CD14-positive monocyte (primary cell): ENCODE data around the gene STAT4. TPM values are rescaled to one million over a fixed set of nuclear protein-coding genes. Genes with fewer than 3 reads are reported as not detected.

Experiments
- DNase-seq, 3 donors: peaks; one replicate each; pipeline ENCODE4 v3.0.0-alpha.2; 2011 to 2022
- H2AFZ ChIP-seq: 2 replicates; pipeline ENCODE4 v1.6.0; 2012; ENCODE audit warnings: mild to moderate bottlenecking, low read depth, low read length, inconsistent platforms; ENCODE audit not compliant: insufficient read depth, poor library complexity, severe bottlenecking
- H3K27ac ChIP-seq, 2 donors: 1 replicate in 1 of 2; 2 replicates in 1 of 2; pipeline ENCODE4 v1.5.1; 2012 to 2013; ENCODE audit warnings: low read length in 2 of 2, control low read depth in 1 of 2, inconsistent platforms in 1 of 2, low read depth in 1 of 2, mild to moderate bottlenecking in 1 of 2
- H3K27me3 ChIP-seq, 2 donors: one replicate each; pipeline versions ENCODE4 v1.6.0 to v1.6.1; 2011 to 2013; ENCODE audit warnings: low read length in 2 of 2; ENCODE audit not compliant: control insufficient read depth in 2 of 2, insufficient read depth in 2 of 2
- H3K36me3 ChIP-seq, 2 donors: replicated peaks in 1 of 2; 1 replicate in 1 of 2; 2 replicates in 1 of 2; pipeline versions ENCODE4 v1.5.1 to v1.6.1; 2012 to 2013; ENCODE audit warnings: low read length in 2 of 2, control low read depth in 1 of 2, inconsistent platforms in 1 of 2, mild to moderate bottlenecking in 1 of 2; ENCODE audit not compliant: insufficient read depth in 2 of 2, control insufficient read depth in 1 of 2
- H3K4me1 ChIP-seq, 2 donors: 1 replicate in 1 of 2; 2 replicates in 1 of 2; pipeline versions ENCODE4 v1.5.1 to v1.6.1; 2012 to 2013; ENCODE audit warnings: low read length in 2 of 2, control low read depth in 1 of 2, inconsistent platforms in 1 of 2, mild to moderate bottlenecking in 1 of 2, moderate library complexity in 1 of 2; ENCODE audit not compliant: insufficient read depth in 2 of 2, control insufficient read depth in 1 of 2
- H3K4me2 ChIP-seq: replicated peaks from 2 replicates; pipeline ENCODE3; 2012; ENCODE audit warnings: low read length, moderate library complexity, mild to moderate bottlenecking; ENCODE audit not compliant: poor library complexity, severe bottlenecking; ENCODE audit errors: extremely low read depth
- H3K4me3 ChIP-seq, 3 experiments: fragments of 200-600 bp in 1 of 3; sonication (generic) in 1 of 3; replicated peaks in 1 of 3; 1 replicate in 2 of 3; 2 replicates in 1 of 3; pipeline ENCODE4 v1.5.1; 2011 to 2013; ENCODE audit warnings: low read length in 3 of 3, mild to moderate bottlenecking in 3 of 3, control low read depth in 2 of 3, low read depth in 2 of 3, inconsistent platforms in 1 of 3, moderate library complexity in 1 of 3
- H3K79me2 ChIP-seq: 2 replicates; pipeline ENCODE4 v1.6.0; 2012; ENCODE audit warnings: mild to moderate bottlenecking, control low read depth, inconsistent platforms, low read length, moderate library complexity; ENCODE audit not compliant: insufficient read depth
- H3K9ac ChIP-seq: 2 replicates; pipeline ENCODE4 v1.6.0; 2017; ENCODE audit warnings: low read length, mild to moderate bottlenecking; ENCODE audit not compliant: insufficient read depth, poor library complexity, severe bottlenecking
- H3K9me3 ChIP-seq, 2 donors: replicated peaks in 1 of 2; 1 replicate in 1 of 2; 2 replicates in 1 of 2; pipeline versions ENCODE4 v1.5.1 to v1.6.1; 2012 to 2013; ENCODE audit warnings: low read length in 2 of 2, control low read depth in 1 of 2; ENCODE audit not compliant: control insufficient read depth in 1 of 2, insufficient read depth in 1 of 2
- H4K20me1 ChIP-seq: 2 replicates; pipeline ENCODE4 v1.6.0; 2012; ENCODE audit warnings: mild to moderate bottlenecking, low read length, control low read depth, moderate library complexity; ENCODE audit not compliant: insufficient read depth
- H3K27ac Mint-ChIP-seq, 7 donors: one replicate each; pipeline ENCODE4 v1.8.0; 2020; ENCODE audit warnings: mild to moderate bottlenecking in 7 of 7, mixed read lengths in 7 of 7, moderate library complexity in 6 of 7, inconsistent platforms in 2 of 7
- H3K27me3 Mint-ChIP-seq, 3 donors: one replicate each; pipeline ENCODE4 v1.8.0; 2021 to 2022; ENCODE audit warnings: low read depth in 3 of 3, mild to moderate bottlenecking in 3 of 3, mixed read lengths in 3 of 3, moderate library complexity in 3 of 3, inconsistent platforms in 1 of 3
- H3K36me3 Mint-ChIP-seq, 2 donors: one replicate each; pipeline ENCODE4 v1.8.0; 2020; ENCODE audit warnings: mixed read lengths in 2 of 2, inconsistent platforms in 1 of 2, mild to moderate bottlenecking in 1 of 2
- H3K4me1 Mint-ChIP-seq: one replicate; pipeline ENCODE4 v1.8.0; 2020; ENCODE audit warnings: mild to moderate bottlenecking, mixed read lengths
- H3K4me3 Mint-ChIP-seq, 2 donors: one replicate each; pipeline ENCODE4 v1.8.0; 2020; ENCODE audit warnings: mild to moderate bottlenecking in 2 of 2, mixed read lengths in 2 of 2, moderate library complexity in 1 of 2
- H3K9me3 Mint-ChIP-seq, 7 donors: one replicate each; pipeline ENCODE4 v1.8.0; 2020 to 2022; ENCODE audit warnings: mixed read lengths in 7 of 7, mild to moderate bottlenecking in 6 of 7, moderate library complexity in 6 of 7, inconsistent platforms in 2 of 7
- WGBS: methylation state at CpG from one replicate; pipeline ENCODE4 v1.1.5; 2013; ENCODE audit warnings: missing lambda C conversion rate; ENCODE audit not compliant: insufficient coverage; 5-methylcytosine and 5-hydroxymethylcytosine counted together
- intact Hi-C, 2 donors: fragments of 100-400 bp; cut with micrococcal nuclease; formaldehyde crosslinking; loops; one replicate each; pipeline versions ENCODE4 v1.15.0 to v1.15.1; 2023
- polyA plus RNA-seq, 3 donors: library from polyadenylated mRNA; depleted of rRNA in 1 of 3; unstranded in 2 of 3; stranded (reverse) in 1 of 3; fragments of 300-500 nt in 2 of 3; fragments of >200 nt in 1 of 3; fragmentation: Illumina TruSeq in 2 of 3; gene quantifications; 1 replicate in 2 of 3; 2 replicates in 1 of 3; pipeline ENCODE4 v1.2.3, GENCODE V29; 2012 to 2021
- TF ChIP-seq, protein P1 (sequence below): fragments of 200-600 bp; IDR thresholded peaks from one replicate; pipeline ENCODE4 v1.8.0; 2022; ENCODE audit warnings: antibody characterized with exemption, mild to moderate bottlenecking

Gene STAT4
- polyA plus RNA-seq, 3 donors = 0.31 to 0.52 (median 0.31) TPM

DNA sequence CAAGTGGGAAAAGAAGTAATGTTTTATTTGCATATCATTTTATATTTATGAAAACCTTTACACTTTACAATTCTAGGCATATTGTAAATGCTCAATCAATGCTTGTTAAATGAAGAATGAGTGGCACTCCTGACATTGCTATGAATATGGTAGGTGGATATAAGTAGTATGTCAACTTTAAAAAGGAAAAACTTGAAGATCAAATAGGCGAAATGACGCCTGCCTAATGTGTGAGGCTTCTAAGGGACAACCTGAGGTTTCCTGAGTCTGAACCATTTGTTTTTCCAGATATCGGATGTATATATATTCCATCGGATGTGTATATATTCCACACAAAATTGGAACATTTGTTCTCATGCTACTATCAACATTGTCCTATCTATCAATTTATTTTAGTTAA lies 1.4 kb downstream of the STAT4 start:
- no peak overlapping the region for H3K4me2 ChIP-seq
- no peaks in the 10 kb centered on the region for H3K36me3 ChIP-seq
- H2AFZ ChIP-seq = no peak overlapping the region
- peaks cover 9 to 10% of the 10 kb centered on the region in 2 donors for H3K4me1 ChIP-seq
- no peaks in the 10 kb centered on the region for H3K79me2 ChIP-seq
- no peak overlapping the region for H3K27ac Mint-ChIP-seq
- no peaks in the 10 kb centered on the region for H3K9me3 Mint-ChIP-seq
- H3K27me3 Mint-ChIP-seq = peaks cover 3 to 9% (median 6%) of the 10 kb centered on the region in 3 donors
- H3K4me1 Mint-ChIP-seq = peaks cover 21% of the 10 kb centered on the region
- H3K27me3 ChIP-seq = no peaks in the 10 kb centered on the region
- intact Hi-C loops = no loop called here
- 100% methylated on average over 1 of the region's 4 CpGs for WGBS
- no peak overlapping the region for H3K9ac ChIP-seq
- H3K4me3 Mint-ChIP-seq = no peak overlapping the region
- no peak overlapping the region for H3K4me3 ChIP-seq
- H4K20me1 ChIP-seq = no peaks in the 10 kb centered on the region
- H3K27ac ChIP-seq = no peak overlapping the region
- DNase-seq = no peak
- TF ChIP-seq, protein P1, sequence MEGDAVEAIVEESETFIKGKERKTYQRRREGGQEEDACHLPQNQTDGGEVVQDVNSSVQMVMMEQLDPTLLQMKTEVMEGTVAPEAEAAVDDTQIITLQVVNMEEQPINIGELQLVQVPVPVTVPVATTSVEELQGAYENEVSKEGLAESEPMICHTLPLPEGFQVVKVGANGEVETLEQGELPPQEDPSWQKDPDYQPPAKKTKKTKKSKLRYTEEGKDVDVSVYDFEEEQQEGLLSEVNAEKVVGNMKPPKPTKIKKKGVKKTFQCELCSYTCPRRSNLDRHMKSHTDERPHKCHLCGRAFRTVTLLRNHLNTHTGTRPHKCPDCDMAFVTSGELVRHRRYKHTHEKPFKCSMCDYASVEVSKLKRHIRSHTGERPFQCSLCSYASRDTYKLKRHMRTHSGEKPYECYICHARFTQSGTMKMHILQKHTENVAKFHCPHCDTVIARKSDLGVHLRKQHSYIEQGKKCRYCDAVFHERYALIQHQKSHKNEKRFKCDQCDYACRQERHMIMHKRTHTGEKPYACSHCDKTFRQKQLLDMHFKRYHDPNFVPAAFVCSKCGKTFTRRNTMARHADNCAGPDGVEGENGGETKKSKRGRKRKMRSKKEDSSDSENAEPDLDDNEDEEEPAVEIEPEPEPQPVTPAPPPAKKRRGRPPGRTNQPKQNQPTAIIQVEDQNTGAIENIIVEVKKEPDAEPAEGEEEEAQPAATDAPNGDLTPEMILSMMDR = no peak
- H3K9me3 ChIP-seq = no peaks in the 10 kb centered on the region
- H3K36me3 Mint-ChIP-seq = no peaks in the 10 kb centered on the region

DNA sequence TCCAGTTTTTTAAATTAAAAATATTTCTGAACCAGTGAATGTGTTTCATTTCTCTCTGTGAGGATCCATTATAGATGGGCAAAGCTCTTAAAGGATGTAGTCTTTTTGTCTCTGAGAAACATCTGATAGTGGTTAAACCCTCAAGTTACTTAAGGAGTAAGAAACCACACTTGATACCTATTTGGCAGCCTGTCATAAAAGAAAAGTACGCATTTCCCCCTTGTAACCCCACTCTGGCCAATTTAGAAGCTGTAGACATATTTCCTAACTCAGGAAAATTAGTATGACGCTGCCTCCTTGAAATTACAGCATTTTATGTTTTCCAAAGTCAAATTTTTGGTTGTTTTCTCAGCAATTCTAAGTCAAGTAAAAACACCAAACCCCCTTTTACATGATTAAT lies 2.0 kb downstream of the STAT4 start:
- peak in 1 of 3 donors; percentile 47 for DNase-seq
- Mint-ChIP-seq H3K9me3 (no peaks in the 10 kb centered on the region), H3K4me3 (no peak overlapping the region), H3K27ac (no peak overlapping the region), H3K36me3 (no peaks in the 10 kb centered on the region), H3K27me3 (peaks cover 3 to 9% (median 6%) of the 10 kb centered on the region in 3 donors), H3K4me1 (peaks cover 21% of the 10 kb centered on the region)
- Histone ChIP-seq H3K9ac (no peak overlapping the region), H3K27me3 (no peaks in the 10 kb centered on the region), H3K79me2 (no peaks in the 10 kb centered on the region), H3K4me1 (peaks cover 9 to 10% of the 10 kb centered on the region in 2 donors), H3K9me3 (no peaks in the 10 kb centered on the region), H2AFZ (no peak overlapping the region), H3K4me2 (no peak overlapping the region), H4K20me1 (no peaks in the 10 kb centered on the region), H3K4me3 (no peak overlapping the region), H3K27ac (no peak overlapping the region), H3K36me3 (no peaks in the 10 kb centered on the region)
- 10% methylated on average over 2 of the region's 2 CpGs for WGBS
- intact Hi-C loops = no loop called here
- TF ChIP-seq, protein P1 = no peak
